ENCODE data around the gene NUDCD2.

DNA sequence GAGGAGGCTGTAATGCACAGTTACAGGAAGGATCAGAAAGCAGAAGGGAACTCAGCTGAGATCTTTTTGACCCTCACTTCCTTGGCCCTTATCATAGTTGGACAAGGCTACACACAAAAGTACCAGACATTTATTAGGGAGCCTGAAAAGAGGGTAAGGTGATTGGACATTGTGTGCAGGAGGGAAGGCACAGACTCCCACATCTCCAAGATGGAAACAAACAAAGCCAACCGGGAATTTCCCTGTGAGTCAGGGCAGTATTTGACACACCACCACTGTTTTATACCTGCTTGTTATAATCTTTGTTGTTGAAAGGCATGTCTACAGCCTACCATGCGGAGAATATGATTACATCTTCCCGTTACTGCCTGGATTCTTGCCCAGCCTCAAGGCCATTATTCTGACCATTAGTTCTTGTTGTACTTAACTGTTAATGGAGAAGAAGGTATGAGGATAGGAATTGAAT is 25.5 kb downstream of the NUDCD2 start:
- TF ChIP-seq POLR2A (IDR thresholded peaks at IDR 0.05; ENCODE audit: low read depth, low read length) (no peak), POLR2AphosphoS5 (IDR thresholded peaks at IDR 0.05; ENCODE audit: low read depth, low read length) (no peak)
